GM15510 (cell line): ENCODE results near the gene ZNF783.

Experiments
- POLR2A ChIP-seq: IDR thresholded peaks from 3 replicates; pipeline ENCODE4 v1.6.1; 2011; ENCODE audit warnings: borderline replicate concordance; ENCODE audit not compliant: insufficient read length; ENCODE audit errors: extremely low read depth

Gene ZNF783

DNA sequence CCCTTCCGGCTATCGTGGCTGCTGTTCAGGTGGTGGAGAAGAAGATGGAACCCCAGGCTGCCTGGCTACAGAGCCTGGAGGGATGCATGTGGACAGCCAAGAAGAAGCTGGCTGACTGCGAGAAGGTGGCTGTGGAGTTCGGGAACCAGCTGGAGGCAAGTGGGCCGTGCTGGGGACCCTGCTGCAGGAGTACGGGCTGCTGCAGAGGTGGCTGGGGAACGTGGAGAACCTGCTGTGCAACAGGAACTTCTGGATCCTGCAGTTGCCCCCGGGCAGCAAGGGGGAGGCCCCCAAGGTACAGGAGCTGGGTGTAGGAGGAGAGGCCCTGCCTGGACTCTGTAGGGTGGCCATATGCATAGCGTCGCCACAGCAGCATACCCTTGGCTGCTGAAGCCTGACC lies 25.6 kb downstream of the ZNF783 start:
- no peak for TF ChIP-seq POLR2A

GRCh38 chr7:149289262-149289661 lies 27.3 kb downstream of the ZNF783 start:
- no peak for TF ChIP-seq POLR2A

- TF ChIP-seq POLR2A, result no peak
These were observed 27.9 kb downstream of the ZNF783 start for GRCh38 chr7:149289856-149290255.

- no peak for TF ChIP-seq POLR2A
These were observed 29.2 kb downstream of the ZNF783 start for GRCh38 chr7:149291036-149291780.

GRCh38 chr7:149291781-149292461 lies 29.9 kb downstream of the ZNF783 start:
- no peak for TF ChIP-seq POLR2A

- TF ChIP-seq POLR2A, result no peak
These were observed 30.4 kb downstream of the ZNF783 start for GRCh38 chr7:149292462-149292823.

DNA sequence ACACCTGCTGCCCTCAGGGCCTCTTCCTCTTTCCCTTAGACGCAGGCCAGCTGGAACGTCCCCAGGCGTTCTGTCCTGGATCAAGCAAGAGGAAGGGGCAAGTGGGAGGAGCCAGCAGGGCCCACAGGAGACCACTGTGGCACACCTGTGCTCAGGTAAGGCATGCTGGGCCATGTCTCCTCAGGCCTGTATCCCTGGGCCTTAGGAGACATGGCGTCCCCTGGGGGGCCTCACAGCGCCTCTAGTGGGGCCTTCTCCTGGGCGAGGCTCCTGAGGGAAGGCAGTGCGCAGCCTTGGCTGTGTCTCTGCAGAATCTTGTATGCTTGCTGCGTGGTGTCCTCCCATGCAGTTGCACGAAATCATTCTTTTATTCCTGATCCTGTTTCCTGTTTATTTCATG lies 31.3 kb downstream of the ZNF783 start:
- TF ChIP-seq POLR2A, result no peak

DNA sequence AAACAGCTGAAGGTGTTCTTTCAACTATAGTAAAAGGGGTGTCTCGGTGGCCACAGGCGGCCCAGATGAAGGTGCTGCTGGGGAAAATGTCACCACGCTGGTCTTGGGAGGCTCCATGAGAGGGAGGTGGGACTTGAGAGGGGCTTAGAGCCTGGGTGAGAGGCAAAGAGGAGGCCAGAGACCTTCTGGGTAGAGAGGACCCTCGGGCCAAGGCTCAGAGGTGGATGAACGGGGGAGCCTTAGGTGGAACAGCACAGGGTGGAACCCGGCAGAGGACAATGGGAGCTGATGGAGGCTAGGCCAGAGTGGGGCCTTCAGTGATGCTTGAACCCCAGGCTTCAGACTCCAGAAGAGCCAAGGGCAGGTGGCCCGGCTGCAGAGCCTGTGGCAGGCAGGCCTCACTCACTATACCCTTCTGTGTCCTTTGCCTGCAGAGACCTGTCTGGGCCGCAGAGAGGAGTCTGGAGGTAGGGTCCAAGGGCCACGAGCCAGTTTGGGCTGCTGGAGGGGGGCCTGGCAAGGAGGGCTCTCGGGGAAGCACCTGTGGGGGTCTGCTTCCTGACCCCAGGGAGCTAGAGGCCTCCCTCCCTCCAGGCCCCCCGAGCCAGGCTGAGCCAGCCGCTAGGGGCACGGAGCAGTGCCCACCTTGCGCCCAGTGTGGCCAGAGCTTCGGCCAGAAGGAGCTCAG lies 32.1 kb downstream of the ZNF783 start:
- TF ChIP-seq POLR2A, result no peak

DNA sequence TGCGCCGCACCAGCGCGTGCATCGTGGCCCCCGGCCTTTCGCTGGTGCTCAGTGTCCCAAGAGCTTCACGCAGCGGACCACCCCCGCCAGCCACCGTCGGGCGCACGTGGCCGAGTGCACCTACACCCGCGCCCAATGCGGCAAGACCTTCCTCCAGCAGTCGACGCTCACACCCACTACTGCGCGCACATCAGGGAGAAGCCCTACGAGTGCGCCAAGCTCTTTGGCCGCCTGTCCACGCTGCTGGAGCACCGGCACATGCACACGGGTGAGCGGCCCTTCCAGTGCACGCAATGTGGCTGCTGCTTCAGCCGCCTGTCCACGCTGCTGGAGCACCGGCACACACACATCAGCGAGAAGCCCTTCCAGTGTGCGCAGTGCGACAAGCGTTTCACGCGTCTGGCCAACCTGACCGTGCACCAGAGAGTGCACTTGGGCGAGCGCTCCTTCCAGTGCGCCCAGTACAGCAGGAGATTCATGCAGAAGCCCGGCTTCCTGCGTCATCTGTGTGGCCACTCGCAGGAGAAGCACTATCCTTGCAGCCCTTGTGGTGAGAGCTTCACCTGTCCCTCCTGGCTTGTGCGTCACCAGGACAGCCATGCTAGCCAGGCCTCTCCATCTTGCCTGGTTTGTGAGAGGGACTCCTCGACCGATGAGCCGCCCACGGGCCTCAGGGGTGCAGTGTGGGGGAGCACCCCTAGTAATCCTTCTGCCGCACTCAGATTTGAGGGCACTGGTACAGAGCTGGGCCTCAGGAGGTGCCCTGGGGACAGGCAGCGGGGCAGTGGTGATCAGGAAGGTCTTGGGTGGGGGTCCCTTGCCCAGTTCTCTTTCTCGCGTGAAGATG lies 32.9 kb downstream of the ZNF783 start:
- TF ChIP-seq POLR2A, result no peak

DNA sequence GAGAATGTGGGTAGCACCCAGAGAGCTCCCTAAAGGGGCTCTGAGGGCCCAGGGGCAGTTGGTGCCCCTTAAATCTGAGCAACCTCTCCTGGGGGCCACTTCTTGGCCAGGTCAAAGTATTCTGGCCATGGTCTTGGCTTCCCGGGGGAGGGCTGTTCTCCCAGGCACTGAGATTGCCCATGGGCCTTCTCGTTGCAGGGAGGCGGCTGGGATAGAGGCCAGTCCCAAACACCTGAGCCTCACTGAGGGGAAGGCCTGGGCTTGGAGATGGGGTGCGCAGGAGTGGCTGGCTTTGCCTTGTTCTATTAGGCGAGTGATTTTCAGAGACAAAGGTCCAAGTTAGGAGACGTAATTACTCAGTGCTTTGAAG lies 33.5 kb downstream of the ZNF783 start:
- no peak for TF ChIP-seq POLR2A

DNA sequence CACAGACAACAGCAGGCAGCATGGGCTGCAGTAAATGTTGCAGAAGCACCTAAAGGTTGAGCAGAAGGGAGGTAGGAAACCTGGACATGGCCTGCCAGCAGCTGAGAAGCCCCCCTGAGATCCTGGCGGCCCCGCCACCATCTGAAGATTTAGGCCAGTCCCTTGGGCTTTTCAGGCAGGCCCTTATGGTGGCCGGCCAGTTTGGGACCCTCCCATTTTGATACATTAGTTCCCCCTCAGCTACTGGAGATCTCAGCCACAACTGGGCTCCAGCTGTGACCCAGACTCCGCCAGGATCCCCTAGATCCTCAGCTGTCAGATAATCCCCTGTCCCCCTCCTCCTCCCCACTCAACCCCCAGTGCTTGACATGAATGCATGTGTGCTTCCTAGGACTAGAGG lies 34.4 kb downstream of the ZNF783 start:
- TF ChIP-seq POLR2A, result no peak

DNA sequence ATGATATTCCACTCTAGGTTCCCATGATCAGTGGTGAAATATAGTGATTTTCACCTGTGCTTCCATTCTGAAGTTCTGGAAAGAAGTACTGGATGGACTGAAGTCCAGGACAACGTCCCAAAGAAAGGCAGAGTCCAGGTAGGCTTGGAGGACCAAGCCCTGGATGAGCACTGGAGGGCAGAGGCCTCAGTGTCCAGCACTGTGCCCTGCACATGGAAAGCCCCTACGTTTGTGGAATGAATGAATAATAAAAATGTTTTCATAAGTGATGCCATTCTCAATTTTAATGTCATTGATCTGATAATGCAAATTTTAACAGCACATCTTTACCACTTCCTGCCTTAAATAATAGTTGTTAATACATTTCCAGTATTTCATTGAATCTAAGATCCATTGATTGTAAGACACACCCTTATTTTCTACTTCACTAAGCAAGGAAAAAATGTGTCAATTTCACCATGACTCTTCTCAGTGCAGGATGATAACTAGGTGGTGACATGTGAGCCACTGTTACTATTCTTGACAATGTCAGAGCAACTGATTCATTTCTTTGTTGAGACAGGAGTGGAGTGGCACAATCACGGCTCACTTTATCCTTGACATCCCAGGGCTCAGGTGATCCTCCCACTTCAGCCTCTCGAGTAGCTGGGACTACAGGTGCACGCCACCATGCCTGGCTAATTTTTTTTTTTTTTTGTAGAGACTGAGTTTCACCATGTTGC lies 35.2 kb downstream of the ZNF783 start:
- TF ChIP-seq POLR2A, result no peak

DNA sequence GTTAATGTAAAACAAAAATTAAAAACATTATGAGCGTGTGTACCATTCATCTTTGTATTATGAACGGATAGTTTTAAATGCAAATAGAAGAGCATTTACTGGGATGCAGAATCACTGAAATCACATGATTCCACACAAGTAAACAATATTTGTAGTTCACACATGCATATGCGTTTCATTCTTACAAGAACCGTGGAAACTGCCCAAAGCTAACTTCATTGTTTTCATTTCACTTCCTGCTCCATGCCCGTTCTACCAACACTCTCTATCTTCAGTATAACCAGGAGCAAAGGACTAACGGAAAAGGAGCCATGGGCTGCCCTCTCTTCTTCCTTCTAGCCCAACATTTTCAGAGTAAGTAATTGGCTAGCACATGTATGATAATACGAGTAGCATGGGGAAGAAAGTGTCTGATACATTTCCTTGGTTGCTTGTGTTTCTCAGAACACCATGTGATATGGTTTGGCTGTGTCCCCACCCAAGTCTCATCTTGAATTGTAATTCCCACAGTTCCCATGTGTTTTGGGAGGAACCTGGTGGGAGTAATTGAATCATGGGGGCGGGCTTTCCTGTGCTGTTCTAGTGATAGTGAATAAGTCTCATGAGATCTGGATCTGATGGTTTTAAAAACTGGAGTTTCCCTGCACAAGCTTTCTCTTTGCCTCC lies 38.8 kb downstream of the ZNF783 start:
- no peak for TF ChIP-seq POLR2A

DNA sequence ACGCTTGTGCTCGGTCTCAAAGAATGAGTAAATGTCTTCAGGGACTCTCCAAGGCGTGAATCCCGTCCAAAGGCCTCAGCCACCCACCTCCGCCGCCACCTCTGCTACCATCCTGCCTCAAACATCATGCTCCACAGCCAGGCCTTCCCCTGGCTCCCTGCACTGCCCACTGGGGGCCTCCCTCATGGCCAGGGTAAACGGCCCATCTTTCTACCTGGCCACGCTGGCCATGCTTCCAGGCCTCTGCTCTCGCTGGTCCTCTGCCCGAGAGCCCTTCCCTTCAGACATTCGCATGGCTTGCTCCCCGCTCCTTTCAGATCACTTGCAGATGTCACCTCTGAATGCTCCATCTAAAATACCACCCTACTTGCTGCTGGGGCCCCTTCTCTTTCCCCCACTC lies 40.2 kb downstream of the ZNF783 start:
- TF ChIP-seq POLR2A, result no peak
